Measurements from ENCODE around the gene CASP3. TPM values are rescaled to one million over a fixed set of nuclear protein-coding genes. Genes with fewer than 3 reads are reported as not detected.

The CASP3 gene
- 39.6 and 46.8 TPM in 2 replicates for total RNA-seq
- long read RNA-seq, transcript CASP3-206 (7 exons, 2,540 nt) = major isoform, 311 of 360 reads
- long read RNA-seq, transcript CASP3-201 (8 exons, 2,673 nt) = minor isoform, 24 of 360 reads
- long read RNA-seq, transcript CASP3-203 (6 exons, 677 nt) = minor isoform, 11 of 360 reads
- long read RNA-seq, partial matches to known transcripts = 7 of 360 reads
- long read RNA-seq, other reads (novel, unspliced or antisense) = 7 of 360 reads

DNA sequence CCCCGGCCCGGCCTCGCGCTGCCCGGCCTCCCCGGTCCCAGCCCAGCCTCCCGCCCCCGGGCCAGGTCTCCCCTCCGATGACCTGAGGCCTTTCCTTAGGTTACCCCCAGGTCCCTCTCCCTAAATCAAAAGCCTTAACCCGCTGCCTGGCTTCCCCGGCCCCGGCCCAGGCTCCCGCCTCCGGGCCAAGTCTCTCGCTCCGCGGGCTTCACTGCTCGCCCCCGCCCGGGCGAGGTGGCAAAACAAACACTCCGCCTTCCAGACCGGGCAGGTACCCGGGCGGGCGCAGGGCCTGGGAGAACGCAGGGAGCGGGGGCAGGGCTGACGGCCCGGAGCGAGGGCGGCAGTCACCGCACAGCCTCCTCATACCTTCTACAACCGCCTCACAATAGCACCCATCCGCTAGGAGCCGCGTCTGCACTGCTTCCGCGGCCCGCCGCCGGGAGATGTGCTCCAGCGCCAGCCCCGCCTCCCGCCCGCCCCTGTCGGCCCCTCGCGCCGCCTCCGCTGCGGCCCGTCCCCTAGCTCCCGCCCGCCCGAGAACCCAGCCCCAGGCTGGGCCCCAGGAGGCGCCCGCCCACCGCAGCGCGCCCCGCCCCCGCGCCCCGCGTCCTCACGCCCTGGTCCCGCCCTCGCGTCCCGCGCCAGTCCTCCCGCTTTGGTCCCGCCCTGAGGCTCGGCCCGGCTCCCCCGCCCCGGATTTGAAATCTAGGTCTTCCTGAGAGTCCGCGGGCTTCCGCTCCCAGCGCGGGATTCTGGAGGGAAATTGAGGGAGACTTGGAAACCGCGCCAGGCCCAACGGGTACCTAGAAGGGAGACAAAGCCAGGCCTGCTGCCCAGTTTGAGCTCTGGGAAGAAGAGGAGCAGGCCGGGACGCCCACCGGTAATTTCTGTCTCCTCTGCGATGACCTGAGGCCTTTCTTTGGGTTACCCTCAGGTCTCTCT, at the start of gene CASP3, which contains the start of gene PRIMPOL:
Gene CASP3, minus strand, starts transcription at position 422 of the 945 bp plus-strand sequence. CDS start 10,994 bp downstream, outside the sequence.
Gene PRIMPOL, plus strand, starts transcription at position 713 of the 945 bp plus-strand sequence. CDS start 7,403 bp downstream, outside the sequence.
- Mint-ChIP-seq H3K4me3 (peak within 1 kb of the TSS; percentile 93), H3K9me3 (no peaks in the 10 kb centered on the region), H3K36me3 (ENCODE audit: low read depth) (no peaks in the 10 kb centered on the region), H3K27ac (ENCODE audit: unreplicated experiment) (peak within 1 kb of the TSS; percentile 97), H3K27me3 (ENCODE audit: low read depth) (no peaks in the 10 kb centered on the region), H3K4me1 (peaks cover 46% of the 10 kb centered on the region)
- DNase-seq (ENCODE audit: low read depth, low spot score) = peak; percentile 94
- peak; percentile 47 for TF ChIP-seq CTCF (conservative IDR thresholded peaks at IDR 0.05)

GRCh38 chr4:184697956-184698355, 48.7 kb upstream of the CASP3 start:
- H3K4me1 Mint-ChIP-seq = no peaks in the 10 kb centered on the region
- H3K9me3 Mint-ChIP-seq = no peaks in the 10 kb centered on the region
- no peak for DNase-seq (ENCODE audit: low read depth, low spot score)
- peaks cover 20% of the 10 kb centered on the region for H3K36me3 Mint-ChIP-seq (ENCODE audit: low read depth)
- no peaks in the 10 kb centered on the region for H3K27me3 Mint-ChIP-seq (ENCODE audit: low read depth)
- H3K4me3 Mint-ChIP-seq = no peak overlapping the region
- no peak overlapping the region for H3K27ac Mint-ChIP-seq (ENCODE audit: unreplicated experiment)
- TF ChIP-seq CTCF (conservative IDR thresholded peaks at IDR 0.05) = no peak

GRCh38 chr4:184695178-184695896, 46.1 kb upstream of the CASP3 start:
- TF ChIP-seq CTCF (conservative IDR thresholded peaks at IDR 0.05) = no peak
- Mint-ChIP-seq H3K9me3 (peaks cover 3% of the 10 kb centered on the region), H3K4me3 (no peak overlapping the region), H3K27ac (ENCODE audit: unreplicated experiment) (no peak overlapping the region), H3K27me3 (ENCODE audit: low read depth) (no peaks in the 10 kb centered on the region), H3K36me3 (ENCODE audit: low read depth) (peaks cover 26% of the 10 kb centered on the region), H3K4me1 (no peaks in the 10 kb centered on the region)
- no peak for DNase-seq (ENCODE audit: low read depth, low spot score)

- Mint-ChIP-seq H3K27me3 (ENCODE audit: low read depth) (no peaks in the 10 kb centered on the region), H3K36me3 (ENCODE audit: low read depth) (peaks cover 26% of the 10 kb centered on the region), H3K9me3 (peaks cover 3% of the 10 kb centered on the region), H3K27ac (ENCODE audit: unreplicated experiment) (no peak overlapping the region), H3K4me3 (no peak overlapping the region), H3K4me1 (no peaks in the 10 kb centered on the region)
- no peak for TF ChIP-seq CTCF (conservative IDR thresholded peaks at IDR 0.05)
- no peak for DNase-seq (ENCODE audit: low read depth, low spot score)
Measured at GRCh38 chr4:184694412-184694956, 45.2 kb upstream of the CASP3 start.

DNA sequence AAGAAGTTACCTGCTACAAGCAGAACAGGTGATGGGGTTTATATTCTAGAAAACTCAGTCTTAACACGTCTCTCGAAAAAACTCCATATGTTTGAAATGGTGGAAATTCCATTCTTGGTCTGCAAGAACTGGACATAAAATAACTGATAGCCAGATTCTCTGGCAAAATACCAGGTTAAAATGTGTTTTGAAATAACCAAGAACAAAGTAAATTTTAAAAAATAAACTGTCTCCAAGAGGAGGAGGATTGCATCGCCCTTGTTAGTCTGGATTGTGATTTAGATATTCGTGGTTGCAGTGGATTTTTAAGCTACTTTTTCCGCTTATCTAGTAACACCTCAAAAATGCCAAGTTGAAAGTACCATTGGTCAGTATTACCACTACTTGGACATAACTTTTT, 43.8 kb upstream of the CASP3 start:
- Mint-ChIP-seq H3K27me3 (ENCODE audit: low read depth) (no peaks in the 10 kb centered on the region), H3K4me3 (no peak overlapping the region), H3K9me3 (peaks cover 3% of the 10 kb centered on the region), H3K36me3 (ENCODE audit: low read depth) (peaks cover 25% of the 10 kb centered on the region), H3K27ac (ENCODE audit: unreplicated experiment) (no peak overlapping the region), H3K4me1 (peaks cover 4% of the 10 kb centered on the region)
- no peak for DNase-seq (ENCODE audit: low read depth, low spot score)
- TF ChIP-seq CTCF (conservative IDR thresholded peaks at IDR 0.05) = no peak

Measured in neural crest cell (in vitro differentiated cells).